Mononuclear cell (primary cell): Measurements from ENCODE around the gene VGLL3. TPM values are rescaled to one million over a fixed set of nuclear protein-coding genes. Genes with fewer than 3 reads are reported as not detected.

Source experiments
- H3K27me3 ChIP-seq: 2 replicates; pipeline ENCODE4 v1.6.0; 2011; ENCODE audit warnings: low read length, control low read depth; ENCODE audit not compliant: insufficient read depth
- H3K4me1 ChIP-seq: 2 replicates; pipeline ENCODE4 v1.5.1; 2011; ENCODE audit warnings: mild to moderate bottlenecking, low read length, control low read depth; ENCODE audit not compliant: insufficient read depth
- H3K4me3 ChIP-seq: 2 replicates; pipeline ENCODE4 v1.5.1; 2011; ENCODE audit warnings: mild to moderate bottlenecking, low read length, moderate library complexity
- H3K9me3 ChIP-seq: 2 replicates; pipeline ENCODE4 v1.5.1; 2011; ENCODE audit warnings: low read depth, mild to moderate bottlenecking, control low read depth, low read length
- total RNA-seq: library from RNA; depleted of rRNA; stranded (reverse); fragments of >200 nt; gene quantifications from one replicate; pipeline ENCODE4 v1.2.3, GENCODE V29; 2012

The VGLL3 gene
- total RNA-seq, 1 donor, result under 0.01 TPM

DNA sequence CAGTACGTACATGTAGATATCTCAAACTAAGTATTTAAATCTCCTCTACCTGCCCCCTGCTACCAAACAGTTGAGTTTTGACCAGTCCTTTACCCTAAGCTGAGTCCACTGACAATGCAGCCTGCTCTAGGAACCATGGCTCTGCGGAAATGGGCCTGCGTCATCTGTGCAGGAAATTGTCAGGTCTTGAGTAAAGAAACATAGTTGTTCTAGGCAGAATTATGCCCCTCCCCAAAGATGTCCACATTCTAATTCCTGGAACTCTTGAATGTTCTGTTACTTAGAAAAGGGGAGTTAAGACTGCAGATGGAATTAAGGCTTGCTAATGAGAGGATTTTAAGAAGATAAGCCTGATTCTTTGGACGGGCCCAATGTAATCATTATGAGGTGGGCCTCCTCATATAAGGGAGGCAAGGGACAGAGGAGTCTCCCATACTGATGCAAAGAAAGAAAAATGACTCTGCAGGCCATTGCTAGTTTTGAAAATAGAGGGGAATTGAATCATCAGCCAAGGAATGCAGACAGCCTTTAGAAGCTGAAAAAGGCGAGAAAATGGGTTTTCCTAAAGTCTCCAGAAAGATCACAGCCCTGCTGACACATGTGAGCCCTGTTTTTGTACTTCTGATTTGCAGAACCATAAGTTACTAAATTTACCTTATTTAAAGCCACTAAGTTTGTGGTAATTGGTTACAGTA is 5.5 kb upstream of the VGLL3 start:
- no peaks in the 10 kb centered on the region for H3K9me3 ChIP-seq
- no peak overlapping the region for H3K4me3 ChIP-seq
- no peaks in the 10 kb centered on the region for H3K4me1 ChIP-seq
- H3K27me3 ChIP-seq, result peaks cover 10% of the 10 kb centered on the region

DNA sequence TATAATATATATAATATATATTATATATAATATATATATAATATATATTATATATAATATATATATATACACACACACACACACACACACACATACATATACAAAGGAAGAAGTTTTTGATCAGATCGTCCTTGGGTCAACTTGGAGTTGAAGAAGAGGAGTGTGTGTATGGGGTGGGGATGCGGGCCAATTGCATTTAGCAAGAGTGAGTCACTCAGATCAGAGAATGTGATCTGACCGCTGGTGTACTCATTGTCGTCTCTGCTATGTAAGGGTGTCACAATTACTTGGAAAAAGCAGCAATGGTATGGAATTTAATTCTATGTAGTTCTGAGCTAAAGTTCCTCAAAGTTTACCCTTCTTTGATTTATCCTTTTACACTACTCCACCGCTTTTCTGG is 4.6 kb upstream of the VGLL3 start:
- no peak overlapping the region for H3K4me3 ChIP-seq
- H3K4me1 ChIP-seq, result no peaks in the 10 kb centered on the region

DNA sequence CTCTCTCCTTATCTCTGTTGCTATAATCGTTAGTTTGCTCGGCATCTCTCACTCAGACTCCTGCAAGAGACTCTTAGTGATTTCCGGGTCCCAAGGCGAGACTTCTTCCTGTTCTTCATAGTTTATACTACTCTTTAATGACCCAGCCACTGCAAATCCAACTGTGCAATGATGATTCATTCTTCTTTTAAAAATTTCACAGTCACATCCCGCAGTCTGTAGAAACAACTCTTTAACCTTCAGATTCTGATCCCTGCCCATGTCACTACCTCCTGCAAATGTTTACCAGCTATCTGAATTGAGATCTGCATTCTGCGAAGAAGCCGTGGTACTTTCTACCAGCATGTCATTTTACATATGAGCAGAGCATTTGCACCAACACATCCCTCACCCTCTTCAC is 2.8 kb upstream of the VGLL3 start:
- Histone ChIP-seq H3K4me1 (no peaks in the 10 kb centered on the region), H3K9me3 (no peaks in the 10 kb centered on the region), H3K4me3 (no peak overlapping the region), H3K27me3 (peaks cover 30% of the 10 kb centered on the region)

More for the DNA sequence above, 4.6 kb upstream of the VGLL3 start:
- Histone ChIP-seq H3K9me3 (no peaks in the 10 kb centered on the region), H3K27me3 (peaks cover 12% of the 10 kb centered on the region)

DNA sequence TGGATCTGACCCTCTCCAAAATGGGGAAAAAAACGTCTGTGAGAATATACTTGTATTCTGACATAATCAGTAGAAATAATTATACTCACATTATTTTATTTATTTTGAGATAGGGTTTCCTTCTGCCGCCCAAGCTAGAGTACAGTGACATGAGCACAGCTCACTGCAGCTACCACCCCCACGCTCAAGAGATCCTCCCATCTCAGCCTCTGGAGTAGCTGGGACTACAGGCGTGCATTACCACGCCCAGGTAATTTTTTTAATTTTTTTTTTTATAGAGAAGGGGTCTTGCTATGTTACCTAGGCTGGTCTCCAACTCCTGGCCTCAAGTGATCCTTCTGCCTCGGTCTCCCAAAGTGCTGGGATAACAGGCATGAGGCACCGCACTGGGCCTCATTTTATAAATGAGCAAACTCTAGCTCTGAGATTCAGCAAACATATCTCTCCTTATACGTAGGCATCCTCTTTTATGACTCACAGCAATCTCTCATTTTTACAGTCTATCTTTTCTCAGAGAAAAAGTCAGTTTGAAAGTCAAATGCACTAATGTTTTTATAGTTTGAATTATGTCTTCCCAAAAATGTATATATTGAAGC is 989 bp upstream of the VGLL3 start:
- no peak overlapping the region for H3K4me3 ChIP-seq
- H3K4me1 ChIP-seq, result no peaks in the 10 kb centered on the region
- no peaks in the 10 kb centered on the region for H3K9me3 ChIP-seq
- H3K27me3 ChIP-seq, result peaks cover 44% of the 10 kb centered on the region

DNA sequence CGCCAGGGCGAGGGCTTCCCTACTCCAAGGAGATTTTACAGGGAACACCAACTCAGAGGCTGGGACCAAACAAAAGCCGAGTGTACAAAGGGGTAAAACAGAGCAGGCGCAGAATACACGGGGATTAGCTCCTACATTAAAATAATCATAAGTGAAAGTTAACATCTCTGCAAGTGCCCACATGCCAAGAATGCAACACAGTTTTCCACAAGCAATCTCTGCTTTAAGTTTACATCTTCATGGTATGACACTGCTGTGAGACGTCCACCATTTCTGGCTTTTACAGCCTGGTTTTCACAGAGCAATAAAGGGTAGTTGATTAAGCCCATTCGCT is 500 bp upstream of the VGLL3 start:
- Histone ChIP-seq H3K4me3 (no peak overlapping the region), H3K9me3 (no peaks in the 10 kb centered on the region), H3K4me1 (no peaks in the 10 kb centered on the region), H3K27me3 (peaks cover 44% of the 10 kb centered on the region)

DNA sequence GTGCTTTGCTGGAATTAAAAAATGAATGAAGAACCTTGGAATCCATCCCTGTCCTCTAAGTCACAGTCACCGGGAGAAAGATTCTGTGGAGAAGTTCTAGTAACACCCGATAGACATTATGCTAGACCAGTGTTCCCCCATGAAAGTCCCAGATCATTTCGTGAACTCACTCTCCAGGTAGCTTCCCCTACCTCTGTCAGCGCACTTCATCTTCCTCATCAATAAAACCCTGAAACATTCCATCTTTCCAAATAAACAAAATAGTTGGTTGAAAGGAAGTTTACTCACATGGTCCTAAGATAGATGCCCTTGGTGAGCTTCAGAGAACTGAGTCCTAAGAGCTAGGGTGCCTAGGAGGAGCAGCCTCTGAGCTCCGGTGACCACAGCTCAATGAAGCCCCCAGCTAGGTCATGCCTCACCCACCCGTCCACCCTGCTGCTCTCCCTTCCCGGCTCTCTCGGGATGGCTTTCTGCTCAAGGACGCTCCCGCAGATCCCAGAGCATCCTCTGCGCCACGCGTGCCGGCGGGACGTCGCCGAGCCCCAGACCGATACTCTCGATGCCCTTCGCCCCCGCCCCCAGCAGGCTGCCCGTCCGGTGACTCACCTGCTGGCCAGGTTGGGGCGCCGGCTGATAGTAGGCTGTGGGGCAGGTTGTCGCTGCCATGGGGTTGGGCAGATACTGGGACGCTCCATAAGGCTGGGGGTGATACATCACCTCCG is 776 bp downstream of the VGLL3 start:
- Histone ChIP-seq H3K4me1 (no peaks in the 10 kb centered on the region), H3K4me3 (no peak overlapping the region), H3K27me3 (peaks cover 44% of the 10 kb centered on the region), H3K9me3 (no peaks in the 10 kb centered on the region)

DNA sequence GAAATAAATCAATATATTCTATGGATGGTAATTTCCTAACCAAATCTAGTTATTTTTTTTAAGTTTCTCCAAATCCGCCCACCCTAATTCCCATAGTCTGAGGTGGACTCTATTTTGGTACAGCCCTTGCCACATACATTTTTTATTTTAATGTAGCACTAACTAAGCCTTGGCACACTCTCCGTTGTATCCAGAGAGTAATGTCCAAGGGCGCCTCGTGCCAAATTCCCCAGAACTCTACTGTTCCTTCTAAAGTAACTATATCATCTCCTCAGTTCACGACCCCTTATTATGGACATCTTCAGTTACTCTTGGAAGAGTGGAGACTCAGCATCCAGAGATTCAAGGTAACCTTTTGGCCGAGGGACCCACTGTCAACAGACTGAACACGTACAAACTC is 1.3 kb downstream of the VGLL3 start:
- H3K4me1 ChIP-seq, result no peaks in the 10 kb centered on the region
- H3K9me3 ChIP-seq, result no peaks in the 10 kb centered on the region
- H3K4me3 ChIP-seq, result no peak overlapping the region
- H3K27me3 ChIP-seq, result peaks cover 44% of the 10 kb centered on the region

DNA sequence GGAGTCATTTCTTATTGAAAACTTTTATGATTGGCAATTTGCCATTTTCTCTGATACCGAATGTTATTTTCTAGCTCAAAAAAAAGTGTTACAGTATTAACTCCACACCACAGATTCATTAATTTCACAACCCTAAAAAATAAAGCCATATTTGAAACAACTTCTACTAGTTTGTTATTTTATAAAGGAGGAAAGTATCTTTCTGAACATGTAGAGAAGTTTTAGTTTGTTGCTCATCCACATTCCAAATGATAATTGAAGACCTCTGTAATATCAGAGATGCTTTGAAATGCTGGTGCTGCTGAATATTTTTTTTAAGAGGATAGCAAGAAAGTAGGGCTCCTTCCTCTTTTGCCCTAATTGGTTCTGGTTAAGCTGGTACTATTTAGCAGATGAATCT is 1.9 kb downstream of the VGLL3 start:
- Histone ChIP-seq H3K9me3 (no peaks in the 10 kb centered on the region), H3K4me1 (no peaks in the 10 kb centered on the region), H3K27me3 (peaks cover 44% of the 10 kb centered on the region), H3K4me3 (no peak overlapping the region)

DNA sequence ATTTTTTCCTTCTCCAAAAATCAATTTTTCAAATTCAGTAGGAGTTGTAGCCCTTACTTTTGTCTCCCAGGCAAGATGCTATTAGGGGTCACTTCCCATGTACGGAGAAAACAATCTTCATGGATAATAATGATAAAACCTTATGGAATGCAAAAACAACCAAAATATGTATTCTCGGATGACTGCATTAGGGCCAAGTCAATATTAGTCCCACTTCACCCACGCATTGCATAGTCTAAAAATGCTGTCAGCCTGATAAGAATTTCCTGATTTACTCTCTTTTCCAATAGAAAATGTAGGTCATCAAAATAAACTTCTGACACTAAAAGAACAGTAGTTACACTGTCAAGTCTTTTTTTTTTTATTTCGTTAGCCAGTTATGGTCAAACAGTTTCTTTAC is 2.7 kb downstream of the VGLL3 start:
- Histone ChIP-seq H3K4me1 (no peaks in the 10 kb centered on the region), H3K27me3 (peaks cover 44% of the 10 kb centered on the region)

DNA sequence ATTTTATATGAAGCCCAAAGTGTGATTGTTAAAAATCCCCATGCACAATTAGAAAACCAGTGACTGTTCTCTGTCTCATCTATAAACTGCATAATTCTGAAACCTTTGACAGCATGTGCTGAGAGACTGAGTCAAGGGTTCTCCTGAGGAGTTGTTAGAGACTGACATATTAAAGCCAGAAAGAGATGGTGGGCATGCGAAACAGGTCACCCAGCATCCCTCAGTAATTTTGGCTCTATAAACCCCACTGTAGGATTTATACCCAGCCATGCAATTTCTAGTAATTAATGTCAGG is 3.6 kb downstream of the VGLL3 start:
- Histone ChIP-seq H3K27me3 (peaks cover 43% of the 10 kb centered on the region), H3K4me3 (no peak overlapping the region), H3K4me1 (no peaks in the 10 kb centered on the region), H3K9me3 (no peaks in the 10 kb centered on the region)

More for the DNA sequence above, 2.7 kb downstream of the VGLL3 start:
- H3K9me3 ChIP-seq, result no peaks in the 10 kb centered on the region
- no peak overlapping the region for H3K4me3 ChIP-seq

DNA sequence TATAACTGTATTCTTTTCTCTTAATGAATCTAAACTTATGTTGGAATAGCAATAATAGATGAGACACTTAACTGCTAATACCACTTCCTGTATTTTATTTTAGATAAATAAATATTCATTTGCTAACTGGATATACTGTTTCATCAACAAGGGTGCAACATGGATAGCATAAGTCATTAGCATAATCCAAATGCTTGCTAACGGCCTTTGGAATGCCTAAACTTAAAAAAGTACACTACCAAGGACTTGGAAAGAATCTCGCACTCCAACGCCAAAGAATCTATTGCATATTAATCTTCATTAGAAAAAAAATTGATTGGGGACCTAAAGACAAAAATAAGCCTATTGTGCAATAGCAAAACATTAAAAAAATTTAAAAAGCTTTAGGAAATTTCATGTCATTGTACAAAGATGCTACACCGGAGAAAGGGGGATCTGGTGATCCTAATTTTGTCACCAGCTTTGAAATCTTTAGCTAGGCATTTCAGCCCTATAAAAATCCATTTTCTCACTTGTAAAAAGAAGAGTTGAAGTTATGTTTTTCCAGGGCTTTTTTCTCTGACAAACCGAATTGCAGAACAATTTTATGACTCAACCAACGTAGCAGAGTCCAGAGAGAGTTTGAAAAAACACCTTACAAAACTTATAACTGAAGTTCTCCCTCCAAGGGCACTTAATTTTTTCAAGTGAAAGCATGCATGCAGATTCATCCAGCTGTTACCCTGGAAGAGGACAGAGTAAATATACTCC is 4.1 kb downstream of the VGLL3 start:
- Histone ChIP-seq H3K4me1 (no peaks in the 10 kb centered on the region), H3K9me3 (no peaks in the 10 kb centered on the region), H3K4me3 (no peak overlapping the region), H3K27me3 (peaks cover 38% of the 10 kb centered on the region)

DNA sequence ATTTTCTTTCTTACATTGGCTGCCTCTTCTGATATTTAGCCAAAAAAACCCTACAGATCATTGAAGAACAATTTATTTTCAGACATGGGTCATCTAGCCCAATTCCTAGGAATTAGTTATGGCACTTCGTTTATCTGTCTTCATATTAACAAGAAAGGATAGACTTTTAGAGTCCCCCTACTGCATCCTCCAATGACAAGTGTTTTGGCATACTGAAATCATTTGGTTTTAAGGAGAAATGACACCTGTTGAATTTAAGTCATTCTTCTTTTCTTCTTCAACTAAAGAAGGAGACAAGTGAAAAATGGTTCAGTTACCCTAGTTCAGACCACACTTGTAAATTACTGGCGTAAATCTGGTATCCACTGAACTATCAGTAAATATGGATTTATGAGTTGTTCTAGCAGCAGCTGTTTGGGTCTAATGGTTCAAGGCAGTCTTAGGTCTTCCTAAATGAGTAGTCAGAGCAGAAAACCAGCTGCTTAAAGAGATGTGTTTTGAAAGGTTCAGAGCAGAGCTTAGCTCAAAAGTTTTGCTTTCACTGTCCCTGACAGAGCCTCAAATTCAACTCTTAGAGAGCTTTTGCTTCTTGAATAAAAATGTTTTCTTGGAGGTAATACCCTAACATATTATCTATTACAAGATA is 5.6 kb downstream of the VGLL3 start:
- no peaks in the 10 kb centered on the region for H3K4me1 ChIP-seq
- no peak overlapping the region for H3K4me3 ChIP-seq
- H3K27me3 ChIP-seq, result peaks cover 29% of the 10 kb centered on the region
- no peaks in the 10 kb centered on the region for H3K9me3 ChIP-seq

DNA sequence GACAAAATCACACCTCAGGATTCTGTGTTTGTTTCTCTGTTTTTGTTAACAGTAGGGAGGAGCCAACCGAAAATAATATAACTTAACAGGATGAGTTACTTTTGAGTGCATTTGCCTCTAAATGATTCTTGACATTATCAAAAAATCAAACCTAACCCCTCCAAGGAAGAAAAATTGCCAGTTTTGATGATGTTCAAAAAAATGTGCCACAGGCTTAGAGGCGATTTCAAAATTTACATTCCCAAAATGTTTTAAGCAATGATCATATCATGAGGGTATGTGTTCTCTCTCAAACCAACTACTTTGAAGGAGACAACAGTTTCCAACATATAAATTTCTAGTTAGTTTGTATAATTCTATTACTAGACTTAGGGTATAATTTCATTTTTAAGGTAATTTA is 6.7 kb downstream of the VGLL3 start:
- Histone ChIP-seq H3K27me3 (peaks cover 19% of the 10 kb centered on the region), H3K9me3 (no peaks in the 10 kb centered on the region), H3K4me3 (no peak overlapping the region), H3K4me1 (no peaks in the 10 kb centered on the region)

DNA sequence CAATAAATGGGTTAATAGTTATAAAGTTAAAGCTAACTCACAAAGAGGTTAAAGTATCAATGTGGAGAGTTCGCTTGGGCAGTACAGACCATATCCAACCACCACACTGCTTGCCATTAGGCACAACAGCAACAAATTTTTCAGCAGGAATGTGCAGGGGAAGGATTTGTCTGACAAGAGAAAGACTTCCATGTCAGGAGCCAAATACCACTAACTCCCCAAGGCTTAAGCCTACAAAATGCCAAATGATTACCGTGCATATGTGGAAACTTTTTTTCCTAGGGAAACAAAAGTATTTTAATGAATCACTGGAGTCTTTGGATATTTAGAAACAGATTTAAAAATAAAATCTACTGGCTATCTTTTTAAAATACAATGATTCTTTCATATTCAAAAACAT is 8.1 kb downstream of the VGLL3 start:
- H3K9me3 ChIP-seq, result no peaks in the 10 kb centered on the region
- H3K27me3 ChIP-seq, result peaks cover 6% of the 10 kb centered on the region
- H3K4me1 ChIP-seq, result no peaks in the 10 kb centered on the region
- no peak overlapping the region for H3K4me3 ChIP-seq

DNA sequence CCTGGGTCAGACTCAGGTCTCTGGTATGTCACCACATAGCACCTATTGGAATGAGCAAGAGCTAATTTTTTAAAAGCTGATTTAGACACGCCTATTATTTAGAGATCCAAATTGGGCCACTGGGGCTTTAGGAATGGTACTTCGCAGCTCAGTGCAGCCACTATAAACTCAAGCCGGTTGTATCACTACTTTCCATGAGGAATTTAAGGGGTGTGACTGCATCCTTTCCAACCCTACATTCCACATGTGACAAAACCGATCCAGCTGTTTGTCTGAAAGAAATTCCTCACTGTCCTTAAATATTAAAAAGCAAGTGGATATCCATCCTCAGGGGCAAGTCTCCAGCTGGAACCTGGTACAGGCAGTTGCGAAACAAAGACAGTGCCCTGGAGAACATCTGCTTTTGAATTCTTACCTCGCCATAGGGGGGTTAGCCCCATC is 12.8 kb downstream of the VGLL3 start:
- Histone ChIP-seq H3K4me1 (no peaks in the 10 kb centered on the region), H3K27me3 (no peaks in the 10 kb centered on the region), H3K4me3 (no peak overlapping the region), H3K9me3 (no peaks in the 10 kb centered on the region)
